GM13977 (cell line): ENCODE measurements around the gene CTTNBP2NL.

Experiments
- DNase-seq: peaks from one replicate; pipeline ENCODE4 v3.0.0; 2012; ENCODE audit warnings: low spot score
- in situ Hi-C: fragments of 300-500 bp; cut with MboI; formaldehyde crosslinking; loops from one replicate; pipeline ENCODE4 v1.12.0; 2022; ENCODE audit warnings: low sequenced_read_pairs, low pct_unique_long_range_greater_than_20kb, mixed read lengths, inconsistent platforms; ENCODE audit not compliant: unreplicated experiment
- TF ChIP-seq, protein P1 (sequence below): IDR thresholded peaks from 2 replicates; pipeline ENCODE4 v1.5.1; 2012; ENCODE audit warnings: mild to moderate bottlenecking, control low read depth; ENCODE audit not compliant: insufficient read depth; ENCODE audit errors: extremely low read depth, missing control alignments

Gene CTTNBP2NL

DNA sequence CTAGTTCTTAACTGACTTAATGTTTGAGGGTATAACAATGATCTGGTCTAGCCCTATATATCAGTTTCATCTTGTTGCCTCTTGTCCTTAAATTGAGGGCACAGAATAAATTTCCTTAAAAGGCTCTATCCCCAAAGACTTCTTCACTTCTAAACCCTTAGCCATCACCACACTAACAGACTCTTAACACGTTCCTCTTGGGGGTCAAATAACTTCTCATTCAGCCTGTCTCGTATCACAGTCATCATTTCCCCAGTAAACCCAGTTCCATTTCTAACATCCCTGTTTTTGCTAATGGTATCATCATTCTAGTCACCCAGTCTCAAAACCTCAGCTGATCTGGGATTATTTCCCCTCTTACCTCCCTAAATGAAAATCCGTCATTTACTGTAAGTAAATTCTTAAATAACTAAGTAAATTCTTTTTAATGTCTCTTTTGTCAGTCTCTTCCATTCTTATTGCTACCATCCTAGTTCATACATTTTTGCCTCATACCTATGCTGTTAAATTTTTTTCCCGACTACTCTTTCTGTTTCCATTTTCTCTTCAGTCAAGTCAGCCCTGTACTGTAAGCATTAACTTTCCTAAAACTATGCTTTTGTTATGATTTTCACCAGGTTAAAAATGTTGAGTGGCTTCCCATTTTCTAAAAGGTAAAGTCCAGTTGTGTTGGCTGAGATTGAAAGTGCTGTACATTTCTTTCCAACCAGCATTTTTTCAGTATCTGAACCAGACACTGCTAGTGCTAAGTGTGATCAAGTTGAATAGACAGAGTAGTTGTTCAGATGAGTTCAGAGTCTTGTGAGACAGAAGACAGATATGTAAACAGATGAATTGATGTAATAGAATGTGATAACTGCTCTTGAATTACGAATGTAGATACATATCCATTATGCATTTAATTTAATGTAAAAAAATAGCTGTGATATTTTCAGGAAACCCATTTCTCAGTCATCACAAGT is 6.9 kb downstream of the CTTNBP2NL start:
- TF ChIP-seq, protein P1, sequence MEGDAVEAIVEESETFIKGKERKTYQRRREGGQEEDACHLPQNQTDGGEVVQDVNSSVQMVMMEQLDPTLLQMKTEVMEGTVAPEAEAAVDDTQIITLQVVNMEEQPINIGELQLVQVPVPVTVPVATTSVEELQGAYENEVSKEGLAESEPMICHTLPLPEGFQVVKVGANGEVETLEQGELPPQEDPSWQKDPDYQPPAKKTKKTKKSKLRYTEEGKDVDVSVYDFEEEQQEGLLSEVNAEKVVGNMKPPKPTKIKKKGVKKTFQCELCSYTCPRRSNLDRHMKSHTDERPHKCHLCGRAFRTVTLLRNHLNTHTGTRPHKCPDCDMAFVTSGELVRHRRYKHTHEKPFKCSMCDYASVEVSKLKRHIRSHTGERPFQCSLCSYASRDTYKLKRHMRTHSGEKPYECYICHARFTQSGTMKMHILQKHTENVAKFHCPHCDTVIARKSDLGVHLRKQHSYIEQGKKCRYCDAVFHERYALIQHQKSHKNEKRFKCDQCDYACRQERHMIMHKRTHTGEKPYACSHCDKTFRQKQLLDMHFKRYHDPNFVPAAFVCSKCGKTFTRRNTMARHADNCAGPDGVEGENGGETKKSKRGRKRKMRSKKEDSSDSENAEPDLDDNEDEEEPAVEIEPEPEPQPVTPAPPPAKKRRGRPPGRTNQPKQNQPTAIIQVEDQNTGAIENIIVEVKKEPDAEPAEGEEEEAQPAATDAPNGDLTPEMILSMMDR, result no peak
- in situ Hi-C loops, result no loop called here
- DNase-seq, result no peak

DNA sequence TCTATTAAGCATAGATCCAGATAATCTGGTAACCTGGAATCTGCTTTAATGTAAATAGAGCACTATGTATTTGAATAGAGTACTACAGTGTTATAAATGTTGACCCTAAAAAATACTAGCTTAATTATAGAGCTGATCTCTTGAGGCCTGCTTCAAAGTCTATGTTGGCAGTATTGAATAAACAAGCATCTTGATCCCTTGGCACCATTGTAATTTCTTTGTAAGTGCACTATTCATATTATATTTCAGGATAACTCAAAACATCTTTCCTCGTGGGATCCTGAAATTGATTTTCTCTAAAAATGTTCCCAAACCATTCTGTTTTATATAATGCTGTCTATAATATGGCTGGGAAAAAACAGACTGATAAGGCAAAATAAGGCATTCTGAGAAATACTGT is 10.8 kb downstream of the CTTNBP2NL start:
- TF ChIP-seq, protein P1, result no peak
- in situ Hi-C loops, result no loop called here
- DNase-seq, result no peak

DNA sequence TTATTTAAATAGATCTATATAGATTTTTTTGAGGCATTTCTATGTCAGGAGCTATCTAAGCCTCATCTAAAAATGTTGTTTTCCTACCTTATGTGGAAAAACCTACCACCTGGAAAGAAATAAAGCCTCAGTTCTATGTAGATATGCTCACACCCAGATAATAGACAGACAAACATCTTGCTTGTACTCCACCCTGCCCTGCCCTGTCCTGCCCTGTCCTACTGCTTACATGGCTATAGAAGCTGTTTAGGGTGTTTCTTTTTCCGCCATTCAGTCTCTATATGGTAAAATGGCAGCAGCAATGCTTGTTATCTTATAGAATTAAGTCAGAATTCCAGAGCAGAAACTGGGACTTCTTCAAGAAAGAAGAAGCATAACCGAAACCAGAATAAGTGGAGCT is 13.4 kb downstream of the CTTNBP2NL start:
- in situ Hi-C loops, result no loop called here
- DNase-seq, result no peak
- TF ChIP-seq, protein P1, result no peak

DNA sequence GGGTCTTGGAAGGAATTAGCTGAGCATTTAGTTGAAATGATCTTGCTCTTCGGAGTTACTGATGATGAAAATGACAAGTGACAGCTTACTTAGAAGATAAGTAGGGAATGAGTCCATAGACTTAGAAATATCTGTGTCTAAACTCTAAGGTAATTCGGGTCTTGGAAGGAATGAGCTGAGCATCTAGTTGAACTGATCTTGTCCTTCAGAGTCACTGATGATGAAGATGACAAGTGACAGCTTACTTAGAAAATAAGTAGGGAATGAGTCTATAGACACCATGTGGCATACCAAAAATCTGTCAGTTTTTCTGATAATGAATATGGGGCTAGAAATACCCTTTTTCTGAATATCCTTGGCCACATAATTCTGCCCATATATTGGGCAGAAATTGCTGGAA is 14.7 kb downstream of the CTTNBP2NL start:
- in situ Hi-C loops, result no loop called here
- no peak for DNase-seq
- TF ChIP-seq, protein P1, result no peak

DNA sequence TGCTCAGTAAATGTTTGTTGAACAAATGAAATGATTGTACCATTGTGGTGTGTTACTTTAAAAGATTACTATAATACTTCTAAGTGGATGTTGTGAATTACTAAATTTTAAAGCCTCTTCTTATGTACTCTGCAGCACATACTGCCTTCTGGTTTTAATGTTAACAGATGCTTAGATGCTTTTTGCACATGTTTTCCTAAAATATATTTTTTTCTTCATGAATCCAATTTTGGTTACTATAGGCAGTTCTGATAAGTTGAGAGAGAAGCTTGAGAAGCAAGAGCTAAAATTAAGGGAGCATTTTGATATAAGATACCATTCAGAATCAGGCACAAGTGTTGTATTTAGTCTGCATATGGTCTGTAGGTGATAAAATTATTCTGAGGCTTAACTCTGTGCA is 21.3 kb downstream of the CTTNBP2NL start:
- TF ChIP-seq, protein P1, result no peak
- in situ Hi-C loops, result no loop called here
- DNase-seq, result no peak

DNA sequence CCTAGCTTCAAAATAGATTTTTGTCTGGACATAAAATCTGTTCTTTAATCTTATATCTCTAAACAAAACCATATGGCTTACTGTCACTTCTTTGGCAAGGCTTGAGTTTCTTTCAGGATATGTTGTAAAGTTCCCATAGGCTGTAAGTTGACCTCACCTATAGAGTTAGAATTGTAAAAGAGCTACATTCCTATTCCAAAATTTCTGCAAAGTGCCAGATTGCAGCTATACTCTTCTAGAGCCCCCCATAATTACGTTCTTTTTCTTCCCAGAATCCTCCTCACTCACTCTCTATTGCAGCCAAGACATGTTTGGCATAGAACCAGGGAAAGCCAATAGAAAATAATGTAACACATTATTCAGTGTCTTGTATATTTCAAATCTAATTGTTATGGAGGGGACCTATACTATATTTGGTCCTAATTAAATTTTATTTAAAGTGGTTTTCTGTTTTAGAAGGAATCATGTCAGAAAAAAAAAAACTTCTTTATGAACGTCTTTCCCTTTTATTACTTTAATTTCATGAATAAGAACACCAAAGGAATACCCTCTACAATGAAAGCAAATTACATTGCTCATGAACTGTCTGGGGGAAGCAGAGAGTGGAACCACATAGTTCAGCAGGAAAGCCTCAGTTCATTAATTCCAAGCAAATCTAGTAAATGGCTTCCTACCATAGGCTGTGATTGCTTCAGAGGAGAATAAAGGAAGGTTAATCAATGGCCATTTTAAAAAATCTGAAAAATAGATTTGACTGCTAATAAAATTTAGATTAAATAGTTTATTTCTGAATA is 22.3 kb downstream of the CTTNBP2NL start:
- in situ Hi-C loops, result no loop called here
- TF ChIP-seq, protein P1, result no peak
- DNase-seq, result no peak
